Measurements from ENCODE around the gene HDAC4. TPM values are rescaled to one million over a fixed set of nuclear protein-coding genes. Genes with fewer than 3 reads are reported as not detected.

The HDAC4 gene
- total and polyA plus RNA-seq, 2 donors (not counting 1 experiment from before 2014, with no cell fraction given): 13.5 to 46.0 TPM

DNA sequence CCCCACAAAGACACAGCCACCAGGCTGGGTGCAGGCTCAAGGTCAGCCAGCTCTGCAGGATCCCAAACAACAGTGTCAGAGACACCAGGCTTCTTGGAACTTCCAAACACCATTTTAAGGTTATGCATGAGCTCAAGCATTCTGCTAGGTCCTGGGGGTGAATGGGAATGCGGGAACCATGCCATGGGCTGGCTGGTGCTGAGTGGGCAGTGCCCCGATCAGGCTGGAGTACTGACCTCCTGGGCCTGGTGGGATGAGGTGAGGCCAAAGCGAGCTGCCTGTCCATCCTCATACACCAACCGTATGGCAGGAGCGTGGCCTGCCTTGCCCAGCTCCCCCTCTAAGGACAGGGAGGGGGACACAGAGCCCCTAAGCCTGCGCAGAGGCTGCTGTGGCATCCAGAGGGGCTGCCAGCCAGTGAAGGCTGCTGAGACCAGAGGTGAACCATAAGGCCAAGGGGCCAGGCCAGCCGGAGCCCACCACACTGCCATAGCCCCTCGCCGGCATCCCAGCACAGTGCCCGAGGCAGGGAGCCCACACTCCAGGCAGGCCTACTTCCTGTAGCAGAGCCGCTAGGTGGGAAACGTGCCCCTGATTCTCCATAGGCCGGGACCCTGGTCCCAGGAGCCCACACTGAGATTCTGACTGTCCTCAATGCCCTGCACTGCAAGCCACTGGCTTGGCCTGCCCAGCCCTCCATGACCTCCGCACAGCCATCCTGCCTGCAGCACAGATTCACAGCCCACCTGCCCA lies 135.0 kb downstream of the HDAC4 start:
- POLR2A ChIA-PET: no interaction called here
- H3K27me3 ChIP-seq (replicated peaks in 1 of 4; ENCODE audit: control extremely low read depth in 1 of 4, control insufficient read depth in 3 of 4, insufficient read depth in 4 of 4, low read length in 3 of 4): peaks cover 0 to 93% (median 36%) of the 10 kb centered on the region in 4 experiments
- peak overlapping the region in 1 of 5 experiments; percentile 79 for H3K4me3 ChIP-seq (ENCODE audit: control extremely low read depth in 1 of 5, extremely low read depth in 1 of 5, insufficient read depth in 1 of 5, low read depth in 2 of 5, low read length in 4 of 5)
- Mint-ChIP-seq H3K27me3 (peaks cover 60% of the 10 kb centered on the region), H3K4me3 (peak overlapping the region; percentile 87), H3K9me3 (ENCODE audit: insufficient read depth) (no peaks in the 10 kb centered on the region), H3K27ac (peak overlapping the region; percentile 4), H3K4me1 (peaks cover 60% of the 10 kb centered on the region)
- H2AFZ ChIP-seq (ENCODE audit: insufficient read depth, low read depth, low read length, poor library complexity, severe bottlenecking): no peak overlapping the region
- peaks cover 78% of the 10 kb centered on the region for H3K79me2 ChIP-seq (ENCODE audit: control insufficient read depth, insufficient read depth, low read length)
- TF ChIP-seq EZH2 (IDR thresholded peaks at IDR 0.05; ENCODE audit: borderline replicate concordance, insufficient read depth, low read depth, low read length, poor library complexity, severe bottlenecking): no peak
- TF ChIP-seq CTCF (IDR thresholded peaks at IDR 0.05): no peak
- no peak overlapping the region for H3K9ac ChIP-seq (ENCODE audit: low read length)
- peaks cover 0 to 3% of the 10 kb centered on the region in 2 experiments for H3K36me3 ChIP-seq (replicated peaks in 1 of 2; ENCODE audit: control extremely low read depth in 1 of 2, control insufficient read depth in 1 of 2, extremely low read depth in 1 of 2, insufficient read depth in 2 of 2, low read length in 1 of 2)
- H3K4me2 ChIP-seq (replicated peaks; ENCODE audit: low read depth, low read length, poor library complexity, severe bottlenecking): peak overlapping the region; percentile 85
- 97% methylated on average over 11 of the region's 14 CpGs for WGBS (ENCODE audit: insufficient coverage)
- ATAC-seq (ENCODE audit: low read depth): no peak
- CTCF ChIA-PET: interaction anchor here (1.4 to 2.9 kb wide), 3 partner anchors 12 to 115 kb away, joined by 3 to 28 read pairs (median 5); no protein-coding TSS in a partner anchor
- no peak for DNase-seq
- H3K9me3 ChIP-seq (ENCODE audit: control extremely low read depth in 1 of 3, control insufficient read depth in 2 of 3, insufficient read depth in 1 of 3, low read length in 2 of 3): peaks cover 0 to 36% (median 0%) of the 10 kb centered on the region in 3 donors
- H3K27ac ChIP-seq (ENCODE audit: low read length in 2 of 2): no peak overlapping the region
- H4K20me1 ChIP-seq (ENCODE audit: control insufficient read depth, insufficient read depth, low read length, poor library complexity, severe bottlenecking): peaks cover 100% of the 10 kb centered on the region
- intact Hi-C loops (cut with micrococcal nuclease): loop anchor here (5.0 kb wide), 1 partner anchor 116 kb away; no protein-coding TSS in a partner anchor
- H3K4me1 ChIP-seq (ENCODE audit: control insufficient read depth in 2 of 2, insufficient read depth in 2 of 2, low read length in 2 of 2): peaks cover 56 to 66% of the 10 kb centered on the region in 2 donors
